Fibroblast of skin of right quadriceps (primary cell): Measurements from ENCODE around the gene CLSTN2.

Experiments
- DNase-seq: peaks from one replicate; pipeline ENCODE4 v3.0.0-alpha.2; 2013

CLSTN2 gene

GRCh38 chr3:139944256-139944910, 9.4 kb downstream of the CLSTN2 start:
- DNase-seq, result no peak

DNA sequence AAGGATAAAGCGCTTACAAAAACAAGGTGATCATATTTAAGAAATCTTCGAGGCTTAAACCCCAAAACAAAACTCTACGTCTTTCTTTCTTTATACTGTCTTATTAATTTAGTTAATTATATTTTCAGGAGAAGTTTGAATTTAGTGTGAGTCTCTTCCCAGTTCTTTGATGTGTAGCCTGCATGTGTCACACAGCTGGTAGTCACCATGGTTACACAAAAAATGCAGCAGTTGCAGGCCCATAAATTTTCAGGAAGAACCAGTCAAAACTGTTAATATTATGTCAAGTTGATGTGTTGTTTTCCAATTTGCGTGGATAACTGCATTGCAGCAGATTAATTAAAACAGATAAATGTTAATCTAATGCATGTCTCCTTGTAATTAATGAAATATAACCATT, 10.4 kb downstream of the CLSTN2 start:
- DNase-seq, result no peak

- DNase-seq, result no peak
Measured at GRCh38 chr3:139945942-139946341, 11.0 kb downstream of the CLSTN2 start.

DNA sequence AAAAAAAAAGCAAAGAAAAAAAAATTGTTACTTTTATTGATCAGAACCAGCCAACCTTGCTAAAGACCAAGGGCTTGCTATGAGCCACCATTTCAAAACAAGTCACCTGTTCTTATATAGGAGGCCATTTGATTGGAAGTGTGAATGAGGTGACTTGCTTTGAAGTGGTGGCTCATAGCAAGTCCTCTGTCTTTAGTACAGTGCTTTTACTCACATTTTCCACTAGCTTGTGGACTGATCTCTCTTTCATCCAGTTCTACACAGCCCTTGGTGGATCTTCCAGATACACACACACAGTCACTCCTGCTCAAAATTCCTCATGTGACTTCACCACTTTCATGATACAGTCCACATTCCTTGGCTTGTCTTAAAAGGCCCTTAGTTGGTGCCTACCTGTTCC, 13.5 kb downstream of the CLSTN2 start:
- DNase-seq, result no peak

DNA sequence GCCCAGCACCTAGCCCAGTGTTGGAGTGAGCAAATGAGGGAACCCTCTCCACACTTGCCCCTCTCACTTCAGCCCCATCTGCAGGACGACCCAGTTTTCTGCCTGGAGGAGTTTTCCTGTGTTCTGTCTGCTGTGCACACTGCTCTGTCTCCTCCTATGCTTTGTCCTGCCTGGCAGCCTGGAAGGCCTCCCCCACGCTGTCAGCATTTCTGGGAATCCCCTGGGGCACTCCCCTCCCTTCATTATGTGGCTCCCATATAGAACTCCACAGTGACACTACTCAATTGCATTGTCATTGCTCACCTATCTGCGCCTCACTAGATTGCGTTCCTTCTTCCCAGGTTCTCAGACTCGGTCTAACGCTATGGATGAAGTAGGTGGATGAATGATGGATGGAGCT, 13.9 kb downstream of the CLSTN2 start:
- DNase-seq, result no peak

GRCh38 chr3:139953131-139953910, 18.3 kb downstream of the CLSTN2 start:
- no peak for DNase-seq

GRCh38 chr3:139954146-139954860, 19.3 kb downstream of the CLSTN2 start:
- no peak for DNase-seq

- no peak for DNase-seq
Measured at GRCh38 chr3:139957844-139958243, 22.9 kb downstream of the CLSTN2 start.

GRCh38 chr3:139969386-139969785, 34.4 kb downstream of the CLSTN2 start:
- DNase-seq, result no peak

GRCh38 chr3:139970526-139970925, 35.5 kb downstream of the CLSTN2 start:
- no peak for DNase-seq

DNA sequence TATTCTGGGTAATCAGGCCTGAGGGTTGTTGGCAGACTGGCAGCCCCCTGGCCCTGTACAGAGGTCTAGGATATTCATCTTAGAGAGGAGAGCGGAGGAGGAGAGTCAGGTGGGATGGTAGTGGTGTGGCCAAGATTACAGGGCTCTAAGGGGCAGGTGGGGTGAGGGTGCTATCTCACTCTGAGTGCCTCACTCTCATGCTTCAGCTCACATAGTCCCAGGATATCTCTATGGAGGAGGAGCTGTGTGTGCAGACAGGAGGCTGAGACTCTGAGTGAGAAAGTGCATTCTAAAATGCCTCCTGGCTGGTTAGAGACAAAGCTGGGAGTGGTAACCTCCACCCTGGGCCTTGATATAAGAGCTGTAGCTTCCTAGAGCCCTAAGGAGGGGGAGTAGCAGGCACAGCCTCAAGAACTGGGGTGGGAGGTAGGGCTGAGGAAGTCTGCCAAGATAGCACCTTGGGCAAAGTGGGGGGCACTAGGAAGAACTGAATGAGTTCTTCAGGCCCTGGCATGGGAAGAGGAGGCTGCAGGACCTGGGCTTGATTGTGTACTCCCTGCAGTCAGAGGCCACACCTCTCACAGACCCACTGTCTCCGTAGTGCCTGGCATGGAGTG, 39.9 kb downstream of the CLSTN2 start:
- no peak for DNase-seq

DNA sequence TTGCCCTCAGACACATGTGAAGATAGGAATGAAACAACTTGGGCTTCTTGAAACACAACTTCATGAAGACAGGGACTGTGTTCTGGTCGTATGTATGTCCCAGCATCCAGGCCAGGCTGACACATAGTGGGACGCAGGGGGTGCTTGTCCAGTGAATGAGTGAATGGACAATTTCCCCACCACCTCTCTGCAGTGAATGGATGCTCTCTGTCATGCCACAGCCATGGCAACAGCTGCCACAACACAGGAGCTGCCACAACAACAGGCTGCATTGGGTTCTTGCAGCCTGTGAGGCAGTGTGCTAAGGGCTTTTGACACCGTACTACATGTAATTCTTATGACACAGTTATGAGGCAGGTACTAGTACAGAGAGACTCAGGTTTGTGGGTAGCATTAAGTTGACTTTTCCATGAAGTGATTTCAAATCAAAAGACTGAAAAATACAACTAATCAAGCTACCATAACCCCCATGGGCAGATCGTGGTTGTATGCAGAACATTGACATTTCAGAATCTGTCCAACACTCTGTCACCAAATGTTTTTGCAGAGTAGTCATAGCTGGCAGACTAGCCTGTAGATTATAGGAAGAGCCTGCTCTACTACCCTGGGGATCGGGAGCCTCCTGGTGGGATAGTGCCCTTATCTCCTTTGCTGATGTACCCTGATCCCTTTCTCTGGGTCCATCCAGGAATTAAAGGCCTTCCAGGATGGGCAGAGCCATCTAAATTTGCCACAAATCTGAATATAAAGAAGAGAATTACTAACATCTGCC, 40.8 kb downstream of the CLSTN2 start:
- DNase-seq, result no peak

DNA sequence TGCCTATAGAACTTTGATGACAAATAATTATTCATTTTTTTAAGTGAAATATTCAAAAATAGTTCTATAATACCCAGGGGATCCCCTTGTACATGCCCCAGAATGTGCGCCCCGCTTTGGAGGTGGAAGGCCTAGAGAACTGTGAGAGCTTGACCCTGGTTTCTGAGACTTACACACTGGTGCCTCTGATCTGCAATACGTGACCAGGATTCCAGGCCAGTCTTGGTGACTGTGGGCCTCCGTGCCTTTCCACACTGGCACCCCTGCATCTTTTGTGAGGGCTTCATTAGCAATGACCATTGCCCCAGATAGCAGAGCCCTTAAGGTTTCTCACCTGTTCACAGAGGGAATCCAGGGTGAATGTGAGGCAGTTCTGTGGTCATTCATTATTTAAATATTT, 44.0 kb downstream of the CLSTN2 start:
- no peak for DNase-seq

DNA sequence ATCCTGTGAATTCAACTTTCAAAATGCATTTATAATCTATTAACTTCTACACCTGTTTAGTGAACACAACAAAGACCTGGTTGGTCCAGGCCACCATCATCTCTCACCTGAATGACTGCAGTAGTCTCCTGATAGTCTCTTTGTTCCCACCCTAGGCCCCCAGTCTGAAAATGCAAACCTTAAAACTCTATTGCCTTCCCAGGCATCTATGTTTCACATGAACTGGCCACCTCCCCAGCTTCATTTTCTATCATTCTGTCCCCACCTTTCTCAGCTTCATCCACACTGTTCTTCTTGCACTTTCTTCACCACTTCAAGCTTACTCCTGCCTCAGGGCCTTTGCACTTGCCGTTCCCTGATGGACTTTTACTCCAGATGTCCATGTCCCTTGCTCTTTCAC, 45.0 kb downstream of the CLSTN2 start:
- DNase-seq, result no peak

- no peak for DNase-seq
Measured at GRCh38 chr3:139982404-139982803, 47.4 kb downstream of the CLSTN2 start.

- DNase-seq, result no peak
Measured at GRCh38 chr3:139985576-139985975, 50.6 kb downstream of the CLSTN2 start.

DNA sequence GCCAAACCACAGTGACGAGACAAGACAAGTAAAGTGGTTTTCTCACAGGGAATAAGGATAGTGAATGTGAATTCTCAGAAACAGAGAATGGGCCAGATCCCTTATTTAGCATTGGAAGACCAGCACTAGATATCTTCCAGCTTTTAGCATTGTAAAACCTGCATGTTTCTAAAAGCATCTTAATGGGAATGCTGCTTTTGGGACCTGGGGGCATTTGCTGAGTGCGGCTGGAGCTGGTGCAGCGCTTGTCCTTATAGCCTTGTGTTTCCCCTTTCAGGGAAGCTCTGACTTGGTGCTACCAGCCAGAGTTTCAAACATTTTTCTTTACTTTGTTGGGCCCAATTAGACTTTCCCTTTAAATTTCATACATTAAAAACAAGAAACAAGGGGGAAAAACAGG, 52.9 kb downstream of the CLSTN2 start:
- no peak for DNase-seq

DNA sequence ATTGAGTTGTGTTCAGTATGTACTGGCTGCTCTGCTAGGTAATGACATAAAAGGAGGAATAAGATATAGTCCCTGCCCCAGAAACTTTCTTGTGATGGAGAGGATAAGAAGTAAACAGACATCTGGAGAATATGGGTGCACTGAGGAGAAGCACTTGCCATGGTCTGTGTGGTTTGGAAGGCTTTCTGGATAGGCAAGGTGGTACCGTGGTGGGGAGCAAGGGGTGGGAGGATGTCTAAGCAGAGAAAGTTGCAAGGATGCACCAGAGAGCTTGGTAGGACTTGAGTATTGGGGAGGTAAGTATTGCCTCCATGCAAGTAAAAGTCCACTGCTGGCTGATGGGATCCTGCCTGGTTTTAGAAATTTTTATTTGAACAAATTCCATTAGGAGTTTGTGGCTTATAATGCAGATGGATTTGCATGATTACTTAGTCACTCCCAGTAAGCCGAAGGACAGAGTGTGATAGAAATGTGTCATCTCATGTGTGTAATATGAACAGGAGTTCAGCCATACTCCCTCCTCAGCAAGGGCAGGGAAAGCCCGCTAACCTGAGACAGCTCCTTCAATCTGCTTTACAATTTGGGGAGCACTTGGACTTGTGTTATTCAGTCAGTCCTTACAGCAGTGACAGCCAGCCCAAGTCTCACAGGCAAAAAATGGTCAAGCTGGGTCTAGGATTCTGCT, 53.6 kb downstream of the CLSTN2 start:
- no peak for DNase-seq

DNA sequence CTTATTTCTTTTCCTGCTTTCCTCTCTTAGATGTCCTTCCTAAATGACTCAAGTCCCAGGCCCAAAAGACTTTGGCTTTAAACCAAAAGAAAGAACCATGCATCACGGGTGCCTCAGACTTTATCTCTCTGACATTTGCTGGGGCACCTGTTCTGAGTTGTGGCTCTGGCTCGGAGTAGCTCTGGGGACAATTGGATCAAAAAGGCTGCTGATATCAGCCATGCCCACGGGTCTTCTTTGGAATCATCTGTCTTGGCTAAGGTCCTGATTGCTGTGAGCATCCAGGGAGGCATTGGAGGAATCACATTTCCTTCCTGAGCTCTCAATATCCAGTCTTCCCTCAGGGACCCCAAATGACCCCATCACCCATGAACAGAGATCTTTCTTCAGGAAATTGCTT, 59.9 kb downstream of the CLSTN2 start:
- DNase-seq, result no peak

DNA sequence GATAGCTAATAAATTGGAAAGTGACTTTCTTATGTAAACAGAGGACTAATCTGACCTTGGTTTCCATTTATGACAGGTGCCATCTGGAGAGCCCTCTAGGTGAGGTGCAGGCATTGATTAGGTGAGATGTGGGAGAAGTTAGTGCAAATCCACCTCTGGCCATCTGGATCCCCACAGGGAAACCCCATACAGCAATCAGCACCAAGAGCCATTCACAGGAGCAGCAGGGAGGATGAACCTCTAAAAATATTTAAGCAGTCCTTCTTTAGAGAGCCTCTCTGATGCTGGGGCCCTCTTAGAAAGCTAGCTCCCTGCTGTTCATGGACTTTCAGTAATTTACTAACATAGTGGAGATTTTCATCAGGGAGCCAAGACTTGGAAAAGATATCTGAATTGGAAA, 69.3 kb downstream of the CLSTN2 start:
- no peak for DNase-seq

DNA sequence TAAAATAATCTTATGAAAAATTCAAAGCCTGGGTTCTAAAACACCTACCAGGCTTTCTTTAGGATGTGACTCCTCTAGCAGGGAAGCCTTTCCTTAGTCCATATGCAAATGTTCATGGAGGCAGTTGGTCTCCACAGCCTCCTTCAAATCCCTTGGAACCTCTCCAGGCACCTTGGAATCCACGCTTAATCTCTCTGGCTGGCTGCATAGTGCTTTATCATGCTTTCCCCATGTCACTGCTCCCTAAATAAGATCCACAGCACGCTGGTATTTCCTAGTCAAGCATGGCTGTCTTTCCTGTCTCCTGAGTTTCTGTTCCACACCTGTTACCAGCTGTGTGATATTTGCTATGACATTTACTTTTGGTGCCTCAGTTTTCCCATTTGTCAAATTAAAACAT, 71.3 kb downstream of the CLSTN2 start:
- DNase-seq, result no peak

DNA sequence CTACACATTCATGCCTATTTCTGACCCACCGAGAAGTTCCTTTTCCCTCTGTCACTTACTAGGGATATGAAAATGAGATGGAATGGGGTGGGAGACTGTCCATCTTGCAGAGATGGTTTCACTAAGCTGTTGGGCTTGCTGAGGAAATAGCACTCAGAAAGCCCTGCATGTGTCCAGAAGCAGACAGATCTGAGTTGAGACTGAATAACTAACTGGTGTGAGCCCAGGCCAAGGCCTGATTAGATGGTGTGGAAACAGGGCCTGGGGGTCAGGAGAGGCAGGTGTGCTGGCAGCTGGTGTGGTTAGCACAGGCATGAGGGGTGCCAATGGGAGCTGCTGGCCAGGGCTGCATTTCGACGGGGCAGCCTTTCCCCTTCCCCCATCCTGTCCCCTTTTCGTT, 72.1 kb downstream of the CLSTN2 start:
- no peak for DNase-seq
